Esophagus muscularis mucosa (tissue), 4 donors: ENCODE measurements around the gene TMEM144.
"Not testable (repeated sequence)": the region's sequence is repeated elsewhere in the genome, so short reads cannot be mapped to it uniquely, and the experiment has no call there.

Experiments used
- CTCF ChIP-seq, 3 experiments: fragments of 200-600 bp in 2 of 3; fragments of 450-650 bp in 1 of 3; sonication (generic) in 2 of 3; IDR thresholded peaks; one replicate each; pipeline ENCODE4 v1.5.1; 2017 to 2019; ENCODE audit warnings: antibody characterized with exemption in 3 of 3, mild to moderate bottlenecking in 2 of 3, moderate library complexity in 1 of 3
- EP300 ChIP-seq: sonication (generic); formaldehyde crosslinking; IDR thresholded peaks from one replicate; pipeline ENCODE4 v1.6.1; 2017; ENCODE audit warnings: antibody characterized with exemption
- POLR2A ChIP-seq: fragments of 450-650 bp; IDR thresholded peaks from one replicate; pipeline ENCODE4 v1.6.1; 2017; ENCODE audit warnings: antibody characterized with exemption, moderate library complexity, mild to moderate bottlenecking, low read depth

DNA sequence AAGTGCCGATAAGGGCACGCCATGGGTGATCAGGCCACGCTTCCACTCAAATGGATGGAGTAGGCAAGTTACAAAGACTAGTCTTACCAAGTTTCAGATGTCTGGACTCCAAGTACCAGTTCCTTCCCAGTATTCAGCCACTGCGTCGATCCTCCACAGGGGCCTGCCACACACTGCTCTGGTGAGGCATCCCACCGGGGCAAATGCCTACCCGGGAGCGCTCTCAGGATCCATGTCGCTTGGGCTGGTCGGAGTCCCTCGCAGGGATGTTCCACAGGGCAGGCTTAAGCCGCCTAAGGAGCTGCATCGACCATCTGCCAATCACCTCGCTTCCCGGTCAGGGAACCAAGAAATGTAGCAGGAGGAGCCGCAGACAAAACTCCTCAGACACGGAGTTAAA is 18.1 kb downstream of the TMEM144 start:
- not testable (repeated sequence) for TF ChIP-seq CTCF (IDR thresholded peaks at IDR 0.05); POLR2A; EP300
